Upper lobe of left lung (tissue), 6 donors: ENCODE data around the gene UCK2. TPM values are rescaled to one million over a fixed set of nuclear protein-coding genes. Genes with fewer than 3 reads are reported as not detected.

Experiments used
- ATAC-seq, 2 donors: fragments of 200-7000 bp; cut with Tn5 transposase; one replicate each; pipeline ENCODE4 v1.9.1; 2022; ENCODE audit warnings: mild to moderate bottlenecking in 2 of 2, moderate library complexity in 2 of 2; ENCODE audit not compliant: low FRiP score in 2 of 2
- DNase-seq, 2 donors: peaks; one replicate each; pipeline ENCODE4 v3.0.0-alpha.2; 2019 to 2020
- H3K27ac ChIP-seq, 4 donors: fragments of 200-600 bp; sonication (generic); one replicate each; pipeline ENCODE4 v1.5.1; 2016 to 2019
- H3K27me3 ChIP-seq, 4 donors: fragments of 200-600 bp; sonication (generic); one replicate each; pipeline ENCODE4 v1.5.1; 2017 to 2019
- H3K36me3 ChIP-seq, 4 donors: fragments of 200-600 bp; sonication (generic); one replicate each; pipeline ENCODE4 v1.5.1; 2016 to 2019
- H3K4me1 ChIP-seq, 4 donors: fragments of 200-600 bp; sonication (generic); one replicate each; pipeline ENCODE4 v1.5.1; 2018 to 2019
- H3K4me3 ChIP-seq, 4 donors: fragments of 200-600 bp; sonication (generic); one replicate each; pipeline ENCODE4 v1.5.1; 2017 to 2019; ENCODE audit warnings: mild to moderate bottlenecking in 2 of 4, moderate library complexity in 1 of 4
- H3K9me3 ChIP-seq, 4 donors: fragments of 200-600 bp; sonication (generic); one replicate each; pipeline ENCODE4 v1.5.1; 2018 to 2019
- EP300 ChIP-seq, 4 donors: sonication (generic); formaldehyde crosslinking; IDR thresholded peaks; one replicate each; pipeline ENCODE4 v1.5.1; 2017; ENCODE audit warnings: antibody characterized with exemption in 4 of 4, control low read depth in 2 of 4
- POLR2A ChIP-seq, 4 donors: fragments of 450-650 bp; IDR thresholded peaks; one replicate each; pipeline ENCODE4 v1.5.1; 2016 to 2017; ENCODE audit warnings: antibody characterized with exemption in 4 of 4, mild to moderate bottlenecking in 2 of 4
- POLR2AphosphoS5 ChIP-seq, 2 donors: sonication (generic); formaldehyde crosslinking; IDR thresholded peaks; one replicate each; pipeline ENCODE4 v1.5.1; 2017; ENCODE audit warnings: antibody characterized with exemption in 2 of 2
- WGBS, 2 donors: methylation state at CpG; one replicate each; pipeline ENCODE4 v1.1.5; 2017 to 2018; 5-methylcytosine and 5-hydroxymethylcytosine counted together
- total RNA-seq, 6 donors: library from RNA; depleted of rRNA in 4 of 6; stranded (reverse); fragments of >200 nt in 4 of 6; gene quantifications; one replicate each; pipeline versions ENCODE4 v1.1.0 to v1.2.1, GENCODE V29; 2016 to 2021
- TF ChIP-seq, protein P1 (sequence below), 6 experiments: fragments of 450-650 bp in 4 of 6; fragments of 200-600 bp in 2 of 6; sonication (generic) in 2 of 6; IDR thresholded peaks; one replicate each; pipeline ENCODE4 v1.5.1; 2016 to 2019; ENCODE audit warnings: antibody characterized with exemption in 6 of 6
- donor health status: DM: no; HTN: no; CAD: no; lungs with moderate emphysema.
- donor health status: DM: no; HTN: yes; CAD: no; lungs with severe emphysema.

UCK2 gene
- total RNA-seq, 6 donors from 2014 or later: 7.5 to 17.9 (median 9.7) TPM

- peaks cover 9 to 14% (median 11%) of the 10 kb centered on the region in 4 donors for H3K4me1 ChIP-seq
Measured at GRCh38 chr1:165845992-165846748, 18.8 kb downstream of the UCK2 start.

DNA sequence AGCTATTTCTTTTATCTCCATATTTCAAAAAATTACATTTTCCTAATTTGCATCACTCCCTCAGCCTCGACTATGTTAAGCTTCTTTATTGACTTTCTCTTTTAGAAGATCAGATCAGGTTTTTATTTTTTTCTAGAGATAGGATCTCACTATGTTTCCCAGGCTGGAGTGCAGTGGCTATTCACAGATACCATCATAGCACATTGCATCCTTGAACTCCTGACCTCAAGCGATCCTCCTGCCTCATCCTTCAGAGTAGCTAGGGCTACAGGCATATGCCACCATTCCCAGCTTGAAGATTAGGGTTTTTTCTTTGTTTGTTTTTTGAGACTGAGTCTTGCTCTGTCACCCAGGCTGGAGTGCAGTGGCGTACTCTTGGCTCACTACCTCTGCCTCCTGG, 20.1 kb downstream of the UCK2 start:
- Histone ChIP-seq H3K4me1 (peaks cover 6 to 8% (median 7%) of the 10 kb centered on the region in 4 donors), H3K9me3 (no peaks in the 10 kb centered on the region), H3K27ac (no peak overlapping the region), H3K4me3 (no peak overlapping the region), H3K36me3 (no peaks in the 10 kb centered on the region), H3K27me3 (no peaks in the 10 kb centered on the region)
- no peak for DNase-seq
- no peak for TF ChIP-seq POLR2A (IDR thresholded peaks at IDR 0.05)
- TF ChIP-seq, protein P1, sequence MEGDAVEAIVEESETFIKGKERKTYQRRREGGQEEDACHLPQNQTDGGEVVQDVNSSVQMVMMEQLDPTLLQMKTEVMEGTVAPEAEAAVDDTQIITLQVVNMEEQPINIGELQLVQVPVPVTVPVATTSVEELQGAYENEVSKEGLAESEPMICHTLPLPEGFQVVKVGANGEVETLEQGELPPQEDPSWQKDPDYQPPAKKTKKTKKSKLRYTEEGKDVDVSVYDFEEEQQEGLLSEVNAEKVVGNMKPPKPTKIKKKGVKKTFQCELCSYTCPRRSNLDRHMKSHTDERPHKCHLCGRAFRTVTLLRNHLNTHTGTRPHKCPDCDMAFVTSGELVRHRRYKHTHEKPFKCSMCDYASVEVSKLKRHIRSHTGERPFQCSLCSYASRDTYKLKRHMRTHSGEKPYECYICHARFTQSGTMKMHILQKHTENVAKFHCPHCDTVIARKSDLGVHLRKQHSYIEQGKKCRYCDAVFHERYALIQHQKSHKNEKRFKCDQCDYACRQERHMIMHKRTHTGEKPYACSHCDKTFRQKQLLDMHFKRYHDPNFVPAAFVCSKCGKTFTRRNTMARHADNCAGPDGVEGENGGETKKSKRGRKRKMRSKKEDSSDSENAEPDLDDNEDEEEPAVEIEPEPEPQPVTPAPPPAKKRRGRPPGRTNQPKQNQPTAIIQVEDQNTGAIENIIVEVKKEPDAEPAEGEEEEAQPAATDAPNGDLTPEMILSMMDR (IDR thresholded peaks at IDR 0.05): no peak
- no peak for TF ChIP-seq EP300 (IDR thresholded peaks at IDR 0.05)
- TF ChIP-seq POLR2AphosphoS5 (IDR thresholded peaks at IDR 0.05): no peak
- ATAC-seq: no peak
- WGBS, 2 donors: 88 to 92% methylated on average over 3 of the region's 3 CpGs

More at GRCh38 chr1:165845992-165846748, 18.8 kb downstream of the UCK2 start:
- Histone ChIP-seq H3K4me3 (no peak overlapping the region), H3K9me3 (no peaks in the 10 kb centered on the region), H3K36me3 (no peaks in the 10 kb centered on the region), H3K27me3 (no peaks in the 10 kb centered on the region), H3K27ac (no peak overlapping the region)
- TF ChIP-seq POLR2A (IDR thresholded peaks at IDR 0.05) (no peak), POLR2AphosphoS5 (IDR thresholded peaks at IDR 0.05) (no peak), EP300 (IDR thresholded peaks at IDR 0.05) (no peak)
- TF ChIP-seq, protein P1 (IDR thresholded peaks at IDR 0.05): no peak
- DNase-seq: no peak
- ATAC-seq: no peak
- whole genome bisulfite sequencing, 2 donors: 81 to 94% methylated on average over 2 of the region's 2 CpGs

DNA sequence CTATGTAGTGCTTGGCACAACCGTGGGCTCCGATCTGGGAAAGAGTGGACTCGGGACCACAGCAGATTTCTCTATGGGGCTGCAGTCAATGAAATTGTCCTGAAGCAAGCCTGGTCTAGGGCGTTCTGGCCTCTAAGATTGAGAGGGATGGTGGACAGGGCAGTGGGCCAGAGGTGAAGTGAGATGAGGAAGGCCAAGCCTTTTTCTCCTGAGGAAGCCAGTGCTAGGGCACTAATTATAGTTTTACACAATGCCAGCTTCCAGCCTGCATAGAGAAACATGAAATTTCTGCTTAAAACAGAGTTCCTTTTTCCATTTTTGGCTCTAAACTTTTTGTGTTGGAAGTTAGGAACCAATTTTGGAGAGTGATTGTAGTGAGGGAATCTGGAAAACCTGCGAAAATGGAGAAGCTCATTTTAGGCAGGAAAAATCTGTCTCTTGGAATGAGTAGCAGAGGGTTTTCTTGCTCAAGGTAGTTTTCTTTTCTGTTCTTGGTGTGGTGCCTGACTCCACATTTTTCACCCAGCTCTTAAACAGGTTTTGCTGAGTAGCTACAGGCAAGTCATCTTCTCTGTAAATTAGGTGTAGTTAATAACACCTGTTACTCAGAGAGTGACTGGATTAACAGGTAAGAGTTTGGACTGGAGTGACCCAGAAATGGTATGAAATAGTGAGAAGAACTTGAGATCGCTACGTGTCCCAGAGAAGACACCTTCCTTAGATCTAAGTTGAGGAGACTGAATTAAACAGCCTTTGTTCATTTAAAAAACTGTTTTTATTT, 22.1 kb downstream of the UCK2 start:
- Histone ChIP-seq H3K36me3 (no peaks in the 10 kb centered on the region), H3K27me3 (no peaks in the 10 kb centered on the region), H3K4me1 (peaks cover 5 to 8% (median 7%) of the 10 kb centered on the region in 4 donors), H3K27ac (no peak overlapping the region), H3K9me3 (no peaks in the 10 kb centered on the region), H3K4me3 (no peak overlapping the region)
- DNase-seq (no peak), ATAC-seq (no peak)
- 81 to 88% methylated on average over 7 of the region's 7 CpGs for whole genome bisulfite sequencing, 2 donors
- no peak for TF ChIP-seq EP300 (IDR thresholded peaks at IDR 0.05)
- TF ChIP-seq, protein P1 (IDR thresholded peaks at IDR 0.05): no peak
- no peak for TF ChIP-seq POLR2AphosphoS5 (IDR thresholded peaks at IDR 0.05)
- TF ChIP-seq POLR2A (IDR thresholded peaks at IDR 0.05): no peak

GRCh38 chr1:165851034-165851658, 23.7 kb downstream of the UCK2 start:
- TF ChIP-seq, protein P1 (IDR thresholded peaks at IDR 0.05): no peak
- TF ChIP-seq EP300 (IDR thresholded peaks at IDR 0.05): no peak
- TF ChIP-seq POLR2AphosphoS5 (IDR thresholded peaks at IDR 0.05): no peak
- TF ChIP-seq POLR2A (IDR thresholded peaks at IDR 0.05): no peak
- Histone ChIP-seq H3K9me3 (no peaks in the 10 kb centered on the region), H3K4me3 (no peak overlapping the region), H3K36me3 (no peaks in the 10 kb centered on the region), H3K4me1 (peaks cover 5 to 11% (median 7%) of the 10 kb centered on the region in 4 donors), H3K27me3 (no peaks in the 10 kb centered on the region), H3K27ac (no peak overlapping the region)
- 61 to 74% methylated on average over 4 of the region's 4 CpGs for WGBS, 2 donors
- ATAC-seq: peak in 1 of 2 donors; percentile 40
- DNase-seq: no peak
